DND-41 (cell line): ENCODE measurements around the gene ATP12A.

Experiments
- CTCF ChIP-seq: IDR thresholded peaks from 2 replicates; pipeline ENCODE4 v1.5.1; 2012; ENCODE audit warnings: borderline replicate concordance, low read length, moderate library complexity, mild to moderate bottlenecking; ENCODE audit not compliant: poor library complexity, severe bottlenecking; ENCODE audit errors: extremely low read depth
- EZH2 ChIP-seq: IDR thresholded peaks from 3 replicates; pipeline ENCODE4 v1.6.1; 2012; ENCODE audit warnings: borderline replicate concordance, low read depth, mild to moderate bottlenecking, moderate library complexity, low read length, inconsistent platforms; ENCODE audit not compliant: severe bottlenecking

GRCh38 chr13:24664726-24665409 lies 15.3 kb upstream of the ATP12A start:
- TF ChIP-seq CTCF (no peak), EZH2 (no peak)
